ENCODE data around the gene LYPD6B. TPM values are rescaled to one million over a fixed set of nuclear protein-coding genes. Genes with fewer than 3 reads are reported as not detected.
A peak's percentile ranks its signal among the peaks of the same experiment; 100 is the strongest.

The LYPD6B gene
- total RNA-seq, 1 donor from 2014 or later = 27.2 TPM

DNA sequence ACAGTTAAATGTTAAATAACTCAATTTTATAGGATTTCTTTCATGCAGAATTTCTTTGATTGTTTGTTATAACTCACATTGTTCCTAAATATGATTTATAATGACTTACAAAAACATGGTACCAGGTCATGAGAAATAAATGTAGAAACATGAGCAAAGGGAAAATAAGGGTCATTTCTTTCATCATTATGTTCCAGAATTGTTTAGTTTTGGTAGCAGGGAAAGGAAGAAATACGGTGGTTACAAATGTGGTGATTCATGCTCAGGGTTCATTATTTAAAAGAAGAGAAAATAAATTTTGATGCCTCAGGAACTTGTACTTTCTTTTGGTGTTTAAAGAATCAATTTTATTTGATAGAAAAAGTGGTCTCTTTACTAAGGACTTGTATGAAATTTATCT lies 4.4 kb downstream of the LYPD6B start:
- H3K36me3 Mint-ChIP-seq = peaks cover 23% of the 10 kb centered on the region
- DNase-seq (ENCODE audit: low spot score in 2 of 2, unreplicated experiment in 2 of 2) = no peak
- peaks cover 32% of the 10 kb centered on the region for H3K9me3 Mint-ChIP-seq
- H3K27me3 Mint-ChIP-seq (ENCODE audit: low read depth) = peaks cover 1% of the 10 kb centered on the region
- peaks cover 10% of the 10 kb centered on the region for H3K4me1 Mint-ChIP-seq
- peak overlapping the region; percentile 6 for H3K27ac Mint-ChIP-seq
- TF ChIP-seq CTCF (IDR thresholded peaks at IDR 0.05; ENCODE audit: unreplicated experiment) = no peak
- H3K4me3 Mint-ChIP-seq = no peak overlapping the region

GRCh38 chr2:149044500-149044899 lies 6.0 kb downstream of the LYPD6B start:
- H3K27me3 Mint-ChIP-seq (ENCODE audit: low read depth) = no peaks in the 10 kb centered on the region
- H3K36me3 Mint-ChIP-seq = peaks cover 30% of the 10 kb centered on the region
- no peak for DNase-seq (ENCODE audit: low spot score in 2 of 2, unreplicated experiment in 2 of 2)
- H3K9me3 Mint-ChIP-seq = peaks cover 40% of the 10 kb centered on the region
- H3K4me3 Mint-ChIP-seq = no peak overlapping the region
- no peak overlapping the region for H3K27ac Mint-ChIP-seq
- H3K4me1 Mint-ChIP-seq = peaks cover 6% of the 10 kb centered on the region
- TF ChIP-seq CTCF (IDR thresholded peaks at IDR 0.05; ENCODE audit: unreplicated experiment) = no peak

DNA sequence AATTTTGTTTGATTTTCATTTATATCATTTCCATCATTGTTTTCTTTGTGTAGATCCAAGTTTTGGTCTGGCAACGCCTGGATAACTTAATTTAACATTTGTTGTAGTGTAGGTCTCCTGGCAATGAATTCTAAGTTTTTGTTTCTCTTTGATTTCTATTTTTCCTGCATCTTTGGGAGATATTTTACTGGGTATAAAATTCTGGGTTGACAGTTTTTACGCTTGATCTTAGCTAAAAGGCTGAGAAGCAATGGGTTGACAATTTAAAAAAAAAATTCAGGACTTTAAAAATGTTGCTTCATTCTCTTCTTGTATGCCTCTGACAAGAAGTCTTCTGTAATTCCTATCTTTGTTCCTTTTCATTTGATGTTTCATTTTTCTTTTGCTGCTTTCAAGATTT lies 8.6 kb downstream of the LYPD6B start:
- no peak overlapping the region for H3K4me3 Mint-ChIP-seq
- no peak overlapping the region for H3K27ac Mint-ChIP-seq
- peaks cover 40% of the 10 kb centered on the region for H3K9me3 Mint-ChIP-seq
- no peaks in the 10 kb centered on the region for H3K27me3 Mint-ChIP-seq (ENCODE audit: low read depth)
- H3K4me1 Mint-ChIP-seq = peaks cover 2% of the 10 kb centered on the region
- no peak for DNase-seq (ENCODE audit: low spot score in 2 of 2, unreplicated experiment in 2 of 2)
- no peak for TF ChIP-seq CTCF (IDR thresholded peaks at IDR 0.05; ENCODE audit: unreplicated experiment)
- H3K36me3 Mint-ChIP-seq = peaks cover 30% of the 10 kb centered on the region

DNA sequence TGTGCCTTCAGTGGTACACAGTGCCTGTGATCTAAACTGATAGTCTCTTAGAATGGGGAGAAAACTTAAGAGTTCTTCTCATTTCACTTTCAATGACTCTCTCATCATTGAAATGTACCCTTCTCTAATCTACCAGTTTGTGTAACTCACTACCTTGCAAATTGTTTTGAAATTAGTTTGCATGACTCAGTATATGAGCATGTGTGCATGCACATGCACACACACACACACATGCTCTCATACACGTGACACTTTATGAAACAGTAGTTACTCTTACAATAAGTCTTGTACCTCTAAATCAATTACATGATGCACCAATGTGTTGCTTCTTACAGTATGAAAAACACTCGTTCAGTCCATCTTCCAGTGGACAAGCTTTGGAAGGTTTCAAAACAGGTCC lies 10.6 kb downstream of the LYPD6B start:
- peaks cover 39% of the 10 kb centered on the region for H3K9me3 Mint-ChIP-seq
- peaks cover 32% of the 10 kb centered on the region for H3K36me3 Mint-ChIP-seq
- H3K4me1 Mint-ChIP-seq = no peaks in the 10 kb centered on the region
- TF ChIP-seq CTCF (IDR thresholded peaks at IDR 0.05; ENCODE audit: unreplicated experiment) = no peak
- DNase-seq (ENCODE audit: low spot score in 2 of 2, unreplicated experiment in 2 of 2) = no peak
- no peak overlapping the region for H3K27ac Mint-ChIP-seq
- no peaks in the 10 kb centered on the region for H3K27me3 Mint-ChIP-seq (ENCODE audit: low read depth)
- H3K4me3 Mint-ChIP-seq = no peak overlapping the region

- Mint-ChIP-seq H3K9me3 (peaks cover 29% of the 10 kb centered on the region), H3K4me1 (no peaks in the 10 kb centered on the region), H3K36me3 (peaks cover 27% of the 10 kb centered on the region), H3K27me3 (ENCODE audit: low read depth) (no peaks in the 10 kb centered on the region), H3K27ac (no peak overlapping the region), H3K4me3 (no peak overlapping the region)
- DNase-seq (ENCODE audit: low spot score in 2 of 2, unreplicated experiment in 2 of 2) = no peak
- TF ChIP-seq CTCF (IDR thresholded peaks at IDR 0.05; ENCODE audit: unreplicated experiment) = no peak
These were observed 11.7 kb downstream of the LYPD6B start for GRCh38 chr2:149050188-149050587.

DNA sequence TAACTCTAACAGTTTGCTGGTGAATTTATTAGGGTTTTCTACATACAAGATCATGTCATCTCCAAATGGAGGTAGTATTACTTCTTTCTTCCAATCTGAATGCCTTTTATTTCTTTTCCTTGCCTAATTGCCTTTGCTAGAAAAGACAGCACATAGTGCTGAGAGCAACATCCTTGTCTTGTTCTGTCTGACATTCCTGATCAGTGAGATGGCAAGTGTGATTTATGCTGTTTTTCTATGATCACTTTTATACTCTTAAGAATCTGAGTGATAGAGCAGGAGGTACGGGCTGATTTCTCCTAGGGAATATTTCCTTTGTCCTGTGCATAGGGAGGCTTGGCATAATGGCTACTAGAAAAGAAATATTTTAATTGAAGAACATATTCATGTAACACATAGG lies 17.3 kb downstream of the LYPD6B start:
- Mint-ChIP-seq H3K27me3 (ENCODE audit: low read depth) (no peaks in the 10 kb centered on the region), H3K27ac (no peak overlapping the region), H3K4me3 (no peak overlapping the region), H3K9me3 (no peaks in the 10 kb centered on the region), H3K4me1 (peaks cover 17% of the 10 kb centered on the region), H3K36me3 (peaks cover 3% of the 10 kb centered on the region)
- TF ChIP-seq CTCF (IDR thresholded peaks at IDR 0.05; ENCODE audit: unreplicated experiment) = no peak
- no peak for DNase-seq (ENCODE audit: low spot score in 2 of 2, unreplicated experiment in 2 of 2)
